ENCODE measurements around the gene TSC22D4.
A peak's percentile ranks its signal among the peaks of the same experiment; 100 is the strongest.
"Not testable (repeated sequence)": the region's sequence is repeated elsewhere in the genome, so short reads cannot be mapped to it uniquely, and the experiment has no call there.

The TSC22D4 gene
- total RNA-seq, result 94.1 to 95.6 reads per million in 2 donors

- peak; percentile 85 for DNase-seq
Measured at GRCh38 chr7:100478958-100479660, at the start of gene TSC22D4. Gene TSC22D4 (minus strand): TSS chr7:100479214. CDS start chr7:100478038, 1,176 bp downstream.

DNA sequence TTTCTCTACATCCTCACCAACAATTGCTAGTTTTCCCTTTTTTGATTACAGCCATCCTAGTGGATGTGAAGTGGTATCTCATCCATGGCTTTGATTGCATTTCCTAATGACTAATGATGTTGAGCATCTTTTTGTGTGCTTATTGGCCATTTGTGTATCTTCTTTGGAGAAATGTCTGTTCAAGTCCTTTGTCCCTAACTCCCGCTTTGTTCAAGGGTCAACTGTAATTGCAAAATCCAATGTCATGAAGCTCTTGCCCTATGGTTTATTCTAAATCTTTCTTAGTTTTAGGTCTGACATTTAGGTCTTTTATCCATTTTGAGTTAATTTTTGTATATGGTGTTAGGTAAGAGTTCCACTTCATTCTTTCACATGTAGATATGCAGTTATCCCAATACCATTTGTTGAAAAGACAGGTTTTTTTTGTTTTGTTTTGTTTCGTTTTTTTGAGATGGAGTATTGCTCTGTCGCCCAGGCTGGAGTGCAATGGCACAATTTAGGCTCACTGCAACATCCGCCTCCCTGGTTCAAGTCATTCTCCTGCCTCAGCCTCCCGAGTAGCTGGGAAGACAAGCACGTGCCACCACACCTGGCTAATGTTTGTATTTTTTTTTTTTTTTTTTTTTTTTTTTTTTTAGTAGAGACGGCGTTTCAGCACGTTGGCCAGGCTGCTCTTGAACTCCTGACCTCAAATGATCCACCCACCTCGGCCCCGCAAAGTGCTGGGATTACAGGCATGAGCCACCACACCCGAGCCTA, 49.3 kb upstream of the TSC22D4 start:
- DNase-seq, result not testable (repeated sequence)

DNA sequence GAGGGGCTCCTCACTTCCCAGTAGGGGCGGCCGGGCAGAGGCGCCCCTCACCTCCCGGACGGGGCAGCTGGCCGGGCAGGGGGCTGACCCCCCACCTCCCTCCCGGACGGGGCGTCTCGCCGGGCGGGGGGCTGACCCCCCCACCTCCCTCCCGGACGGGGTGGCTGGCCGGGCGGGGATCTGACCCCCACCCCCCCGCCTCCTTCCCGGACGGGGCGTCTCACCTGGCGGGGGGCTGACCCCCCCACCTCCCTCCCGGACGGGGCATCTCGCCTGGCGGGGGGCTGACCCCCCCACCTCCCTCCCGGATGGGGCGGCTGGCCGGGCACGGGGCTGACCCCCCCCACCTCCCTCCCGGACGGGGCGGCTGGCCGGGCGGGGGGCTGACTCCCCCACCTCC, 44.2 kb upstream of the TSC22D4 start:
- not testable (repeated sequence) for DNase-seq

GRCh38 chr7:100521909-100522593, 43.0 kb upstream of the TSC22D4 start:
- not testable (repeated sequence) for DNase-seq

GRCh38 chr7:100521076-100521475, 42.1 kb upstream of the TSC22D4 start:
- DNase-seq, result no peak

DNA sequence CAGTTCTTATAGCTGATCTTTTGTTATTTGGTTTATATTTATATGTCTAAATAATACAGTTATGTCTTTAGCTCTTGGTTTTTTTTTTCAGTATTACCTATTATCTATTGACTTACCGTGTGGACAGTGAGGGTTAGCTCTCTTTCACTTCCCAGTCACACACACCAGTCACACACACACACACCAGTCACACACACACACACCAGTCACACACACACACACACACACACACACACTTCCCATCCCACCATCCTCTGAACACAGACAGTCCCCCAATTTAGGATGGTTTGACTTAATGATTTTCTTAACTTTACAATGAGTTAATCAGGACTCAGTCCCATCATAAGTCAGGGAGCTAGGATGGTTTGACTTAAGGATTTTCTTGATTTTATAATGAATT, 41.1 kb upstream of the TSC22D4 start:
- no peak for DNase-seq

DNA sequence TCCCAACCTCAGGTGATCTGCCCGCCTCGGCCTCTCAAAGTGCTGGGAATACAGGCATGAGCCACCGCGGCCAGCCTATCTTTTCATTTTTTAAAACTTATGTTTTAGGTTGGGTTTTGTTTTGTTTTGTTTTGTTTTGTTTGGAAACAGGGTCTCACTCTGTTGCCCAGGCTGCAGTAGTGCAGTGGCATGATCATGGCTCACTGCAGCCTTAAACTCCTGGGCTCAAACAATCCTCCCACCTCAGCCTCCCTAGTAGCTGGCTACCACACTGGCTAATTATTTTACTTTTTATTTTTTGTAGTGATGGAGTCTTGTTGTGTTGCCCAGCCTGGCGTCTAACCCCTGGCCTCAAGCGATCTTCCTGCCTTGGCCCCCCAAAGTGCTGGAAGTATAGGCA, 40.6 kb upstream of the TSC22D4 start:
- no peak for DNase-seq

DNA sequence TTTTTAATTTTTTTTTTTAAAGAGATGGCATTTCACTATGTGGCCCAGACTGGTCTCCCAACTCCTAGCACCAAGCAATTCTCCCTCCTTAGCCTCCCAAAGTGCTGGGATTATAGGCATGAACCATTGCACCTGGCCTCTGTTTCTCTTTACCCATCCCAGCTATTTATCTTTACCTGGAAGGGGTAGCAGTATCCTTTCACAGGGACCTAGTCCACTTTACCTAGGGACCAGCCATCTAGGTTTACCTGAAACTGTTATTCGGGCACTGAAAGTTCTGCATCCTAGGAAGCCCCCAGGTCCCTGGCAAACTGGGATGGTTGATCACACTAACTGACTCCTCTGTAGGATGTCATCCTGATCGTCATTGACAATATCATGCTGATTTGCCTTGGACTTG, 38.3 kb upstream of the TSC22D4 start:
- DNase-seq, result no peak

DNA sequence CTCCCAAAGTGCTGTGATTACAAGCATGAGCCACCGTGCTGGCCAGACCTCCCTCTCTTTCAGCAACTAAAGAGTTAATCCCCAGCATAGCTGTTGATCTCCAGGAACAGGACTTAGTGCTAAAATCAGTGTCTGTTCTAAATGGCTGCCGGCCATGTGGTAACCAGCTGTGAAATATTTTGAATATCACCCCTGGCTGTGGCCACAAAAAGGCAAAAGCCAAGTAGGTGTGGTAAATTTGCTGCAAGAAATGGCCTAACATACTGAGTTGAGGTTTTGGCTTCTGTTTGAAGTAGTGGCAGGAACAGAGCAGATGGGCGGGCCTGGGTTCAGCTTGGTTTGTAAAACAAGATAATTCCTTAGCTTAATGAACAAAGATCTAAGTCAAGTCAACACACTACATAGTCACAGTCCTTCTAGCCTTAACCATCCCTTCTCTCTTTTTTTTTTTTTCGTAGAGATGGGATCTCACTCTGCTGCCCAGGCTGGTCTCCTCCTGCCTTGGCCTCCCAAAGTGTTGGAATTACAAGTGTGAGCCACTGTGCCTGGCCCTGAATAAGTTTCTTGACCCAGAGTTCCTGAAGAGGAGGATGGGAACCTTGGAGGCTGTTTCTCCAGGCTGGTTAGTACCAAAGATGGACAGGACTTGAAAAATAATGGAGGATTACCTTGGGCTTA, 37.3 kb upstream of the TSC22D4 start:
- DNase-seq, result peak; percentile 26

DNA sequence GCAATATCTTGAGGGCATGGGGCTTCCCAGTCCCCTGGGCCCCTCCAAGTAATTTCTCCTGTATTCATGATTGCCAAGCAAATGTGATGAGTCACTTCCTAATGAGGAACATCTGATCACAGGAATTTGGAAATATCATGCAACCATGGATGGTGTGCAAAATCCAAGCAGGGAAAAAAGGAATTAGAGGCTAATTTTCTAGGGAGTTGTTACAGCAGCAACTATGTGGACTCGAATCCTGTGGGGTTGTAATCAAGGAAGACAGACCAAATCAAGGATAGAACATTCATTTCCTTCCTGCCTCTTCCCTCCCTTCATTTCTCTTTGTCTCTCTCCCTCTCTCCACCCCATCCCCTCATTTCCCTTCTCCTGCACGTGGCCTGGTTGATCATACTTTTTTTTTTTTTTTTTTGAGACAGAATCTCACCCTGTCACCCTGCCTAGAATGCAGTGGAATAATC, 36.1 kb upstream of the TSC22D4 start:
- no peak for DNase-seq

- DNase-seq, result no peak
Measured at GRCh38 chr7:100513212-100513810, 34.3 kb upstream of the TSC22D4 start.

DNA sequence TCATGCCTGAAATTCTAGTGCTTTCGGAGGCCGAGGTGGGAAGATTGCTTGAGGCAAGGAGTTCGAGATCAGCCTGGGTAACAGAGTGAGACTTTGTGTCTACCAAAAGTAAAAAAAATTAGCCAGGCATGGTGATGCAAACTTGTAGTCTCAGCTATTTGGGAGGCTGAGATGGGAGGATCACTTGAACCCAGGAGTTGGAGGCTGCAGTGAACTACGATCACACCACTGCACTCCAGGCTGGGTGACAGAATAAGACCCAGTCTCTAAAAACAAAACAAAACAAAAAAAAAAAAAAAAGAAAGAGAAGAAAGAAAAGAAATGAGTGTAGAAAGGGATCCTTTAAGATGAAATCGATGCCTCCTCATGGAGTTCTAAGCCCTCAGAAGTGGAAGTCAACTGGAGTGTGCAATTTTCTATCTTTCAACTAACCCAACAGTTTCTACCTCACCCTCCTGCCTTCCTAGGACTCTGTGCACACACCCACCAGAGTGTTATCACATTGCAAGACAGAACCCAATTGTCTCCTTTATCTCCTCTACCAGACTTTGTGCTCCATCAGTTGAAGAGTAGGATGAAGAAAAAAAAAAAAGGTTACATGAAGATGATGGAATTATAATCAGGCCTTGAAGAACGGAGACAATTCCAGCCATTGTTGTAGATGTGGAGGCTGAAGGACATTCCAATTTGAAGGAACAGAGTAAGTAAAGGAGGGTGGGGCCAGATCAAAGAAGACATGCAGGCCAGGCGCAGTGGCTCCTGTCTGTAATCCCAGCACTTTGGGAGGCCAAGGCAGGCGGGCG, 31.6 kb upstream of the TSC22D4 start:
- DNase-seq, result no peak

DNA sequence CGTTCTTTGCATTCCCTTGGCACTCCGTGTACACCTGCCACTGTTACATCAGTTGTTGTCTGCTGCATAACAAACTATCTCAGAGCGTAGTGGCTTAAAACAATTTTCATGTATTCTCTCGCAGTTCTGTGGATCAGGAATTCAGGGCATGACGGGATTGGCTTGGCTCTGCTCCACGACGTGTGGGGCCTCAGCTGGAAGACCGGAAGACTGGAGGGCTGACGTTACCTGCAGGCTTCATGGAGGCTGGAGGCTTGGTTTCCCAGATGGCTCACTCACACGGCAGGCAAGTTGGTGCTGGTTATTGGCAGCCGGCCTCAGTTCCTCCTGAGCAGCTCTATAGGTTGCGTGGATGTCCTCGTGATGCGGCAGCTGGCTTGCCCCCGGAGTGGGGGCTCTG, 30.2 kb upstream of the TSC22D4 start:
- no peak for DNase-seq

- no peak for DNase-seq
Measured at GRCh38 chr7:100506356-100506923, 27.4 kb upstream of the TSC22D4 start.

DNA sequence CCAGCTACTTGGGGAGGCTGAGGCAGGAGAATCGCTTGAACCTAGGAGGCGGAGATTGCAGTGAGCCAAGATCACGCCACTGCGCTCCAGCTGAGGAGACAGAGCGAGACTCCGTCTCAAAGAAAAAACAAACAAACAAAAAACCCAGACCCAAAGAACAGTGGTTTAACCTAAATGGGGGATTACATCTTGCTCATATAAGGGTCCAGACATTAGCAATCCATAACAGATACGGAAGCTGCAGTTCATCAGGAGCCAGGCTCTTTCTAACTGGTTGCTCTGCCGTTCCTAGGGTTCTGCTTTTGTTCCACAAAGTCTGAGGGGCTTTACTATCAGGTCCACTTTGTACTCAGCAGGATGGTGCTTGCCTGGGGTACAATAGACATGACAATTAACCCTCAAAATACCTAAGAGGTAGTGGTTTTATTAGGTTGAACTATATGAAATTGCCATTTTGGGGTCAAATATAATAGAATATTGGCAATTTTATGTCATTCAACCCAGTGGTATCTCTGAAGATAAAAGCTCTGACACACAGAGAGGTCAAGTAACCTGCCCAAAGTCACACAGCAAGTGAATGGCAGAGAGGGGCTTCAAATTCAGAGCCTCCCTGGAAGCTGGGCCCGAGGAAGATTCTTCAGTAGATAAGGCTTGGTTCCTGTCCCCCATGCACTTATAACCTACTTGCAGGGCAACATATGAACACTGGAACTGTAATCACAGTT, 26.0 kb upstream of the TSC22D4 start:
- no peak for DNase-seq

GRCh38 chr7:100504031-100504430, 25.0 kb upstream of the TSC22D4 start:
- DNase-seq, result not testable (repeated sequence)

- DNase-seq, result not testable (repeated sequence)
Measured at GRCh38 chr7:100500743-100501142, 21.7 kb upstream of the TSC22D4 start.

GRCh38 chr7:100496509-100496908, 17.5 kb upstream of the TSC22D4 start:
- no peak for DNase-seq

- DNase-seq, result peak; percentile 48
Measured at GRCh38 chr7:100493476-100494264, 14.7 kb upstream of the TSC22D4 start.
